HCT116 (cell line): ENCODE data around the gene NBPF26. TPM values are rescaled to one million over a fixed set of nuclear protein-coding genes. Genes with fewer than 3 reads are reported as not detected.
"Not testable (repeated sequence)": the region's sequence is repeated elsewhere in the genome, so short reads cannot be mapped to it uniquely, and the experiment has no call there.

ENCODE experiments used
- ATAC-seq: fragments of 200-7000 bp; cut with Tn5 transposase; 2 replicates; pipeline ENCODE4 v1.9.1; 2020; ENCODE audit warnings: mild to moderate bottlenecking, moderate library complexity
- BruUV-seq: library from RNA; stranded (reverse); fragments of 400-500 nt; replicated peaks from 2 replicates; lab custom pipeline; 2021; lab: Mats Ljungman, UMichigan
- CTCF ChIA-PET: fragments of 300-600 bp; sonication (Branson Sonifier 250); formaldehyde crosslinking; loops from one replicate; lab custom pipeline; 2021; ENCODE audit warnings: antibody characterized with exemption; lab: Charles Lee
- POLR2A ChIA-PET: fragments of 300-600, 350-600 bp; sonication (Branson Sonifier 250); formaldehyde crosslinking; loops from one replicate; lab custom pipeline; 2021; ENCODE audit warnings: antibody characterized with exemption; lab: Charles Lee
- RAD21 ChIA-PET, 2 experiments: fragments of 300-600 bp; sonication (Branson Sonifier 250); formaldehyde crosslinking; loops; one replicate each; lab custom pipeline; 2023; ENCODE audit warnings: low total read pairs in 2 of 2; ENCODE audit not compliant: uncharacterized antibody in 2 of 2, unreplicated experiment in 2 of 2, low non-redundant PET in 1 of 2; lab: Charles Lee
- DNase-seq: peaks from one replicate; pipeline ENCODE4 v3.0.0-alpha.2; 2010; ENCODE audit warnings: low read depth, low spot score
- H2AFZ ChIP-seq: fragments of 200-600 bp; shearing (Covaris generic), sonication (generic); 2 replicates; pipeline ENCODE4 v1.6.1; 2017; ENCODE audit warnings: low read depth, mixed run types, mixed read lengths, antibody characterized with exemption, low read length; ENCODE audit not compliant: poor library complexity, severe bottlenecking
- H3K27ac ChIP-seq: 2 replicates; pipeline ENCODE4 v1.5.1; 2012; ENCODE audit warnings: low read depth, low read length
- H3K27me3 ChIP-seq: fragments of 200-600 bp; sonication (generic); 2 replicates; pipeline ENCODE4 v1.6.1; 2016; ENCODE audit warnings: mixed run types, low read length, mixed read lengths; ENCODE audit not compliant: insufficient read depth
- H3K36me3 ChIP-seq, 2 experiments: fragments of 200-500 bp in 1 of 2; fragments of 200-600 bp in 1 of 2; sonication (Bioruptor generic) in 1 of 2; sonication (generic) in 1 of 2; 2 replicates each; pipeline versions ENCODE4 v1.5.1 to v1.6.1; 2014 to 2016; ENCODE audit warnings: low read length in 2 of 2, inconsistent platforms in 1 of 2, mixed read lengths in 1 of 2, mixed run types in 1 of 2; ENCODE audit not compliant: insufficient read depth in 2 of 2, control insufficient read depth in 1 of 2
- H3K4me1 ChIP-seq, 2 experiments: fragments of 200-600 bp in 1 of 2; sonication (generic) in 1 of 2; 2 replicates each; pipeline versions ENCODE4 v1.5.1 to v1.6.1; 2012 to 2017; ENCODE audit warnings: low read length in 2 of 2, inconsistent platforms in 1 of 2, mild to moderate bottlenecking in 1 of 2, mixed read lengths in 1 of 2, mixed run types in 1 of 2, moderate library complexity in 1 of 2; ENCODE audit not compliant: insufficient read depth in 2 of 2, control insufficient read depth in 1 of 2
- H3K4me2 ChIP-seq: fragments of 200-600 bp; sonication (generic); 2 replicates; pipeline ENCODE4 v1.6.1; 2017; ENCODE audit warnings: mixed run types, low read length, mixed read lengths
- H3K4me3 ChIP-seq, 2 experiments: fragments of 200-600 bp in 1 of 2; sonication (generic) in 1 of 2; replicated peaks in 1 of 2; 2 replicates each; pipeline ENCODE4 v1.5.1; 2011 to 2016; ENCODE audit warnings: low read length in 2 of 2, control low read depth in 1 of 2, low read depth in 1 of 2, mild to moderate bottlenecking in 1 of 2, mixed read lengths in 1 of 2, mixed run types in 1 of 2
- H3K79me2 ChIP-seq: fragments of 200-600 bp; sonication (generic); 2 replicates; pipeline ENCODE4 v1.6.1; 2017; ENCODE audit warnings: mild to moderate bottlenecking, mixed run types, low read length, moderate library complexity, mixed read lengths; ENCODE audit not compliant: insufficient read depth
- H3K9ac ChIP-seq: fragments of 200-600 bp; sonication (generic); 2 replicates; pipeline ENCODE4 v1.6.1; 2016; ENCODE audit warnings: low read length, mixed read lengths
- H3K9me2 ChIP-seq: fragments of 200-600 bp; sonication (generic), shearing (Covaris generic); 2 replicates; pipeline ENCODE4 v1.6.1; 2017; ENCODE audit warnings: mixed run types, mild to moderate bottlenecking, moderate library complexity; ENCODE audit not compliant: insufficient read depth
- H3K9me3 ChIP-seq, 2 experiments: fragments of 200-500 bp in 1 of 2; fragments of 200-600 bp in 1 of 2; sonication (Bioruptor generic) in 1 of 2; sonication (generic) in 1 of 2; 2 replicates each; pipeline ENCODE4 v1.6.1; 2014 to 2017; ENCODE audit warnings: low read length in 2 of 2, mixed read lengths in 2 of 2, inconsistent platforms in 1 of 2, low read depth in 1 of 2, mild to moderate bottlenecking in 1 of 2, mixed run types in 1 of 2, moderate library complexity in 1 of 2; ENCODE audit not compliant: control insufficient read depth in 1 of 2, insufficient read depth in 1 of 2
- H4K20me1 ChIP-seq: fragments of 200-600 bp; sonication (generic), shearing (Covaris generic); 2 replicates; pipeline ENCODE4 v1.6.1; 2017; ENCODE audit warnings: mixed run types, mild to moderate bottlenecking, moderate library complexity; ENCODE audit not compliant: insufficient read depth
- intact Hi-C: fragments of 100-400 bp; cut with micrococcal nuclease; formaldehyde crosslinking; loops from 2 replicates; pipeline ENCODE4 v1.10.0; 2022
- total RNA-seq: library from RNA; stranded (reverse); gene quantifications from one replicate; pipeline ENCODE4 v1.2.1, GENCODE V29; 2021; ENCODE audit not compliant: unreplicated experiment

Gene NBPF26
- total RNA-seq, 1 experiment from 2014 or later, result 15.8 TPM

GRCh38 chr1:120724507-120724906 lies 762 bp downstream of the NBPF26 start:
- BruUV-seq, intact Hi-C loops, CTCF ChIA-PET, DNase-seq, H4K20me1 ChIP-seq, RAD21 ChIA-PET, H3K27me3 ChIP-seq, H3K36me3 ChIP-seq, H3K9me2 ChIP-seq, H2AFZ ChIP-seq, POLR2A ChIA-PET, ATAC-seq, H3K9me3 ChIP-seq, H3K79me2 ChIP-seq, H3K4me1 ChIP-seq: not testable (repeated sequence)
- peak overlapping the region; percentile 75 for H3K9ac ChIP-seq
- peak overlapping the region; percentile 59 to 64 for H3K4me3 ChIP-seq
- peak overlapping the region; percentile 59; the same call in 1 of the 2 replicates for H3K27ac ChIP-seq
- H3K4me2 ChIP-seq, result peak overlapping the region; percentile 70

DNA sequence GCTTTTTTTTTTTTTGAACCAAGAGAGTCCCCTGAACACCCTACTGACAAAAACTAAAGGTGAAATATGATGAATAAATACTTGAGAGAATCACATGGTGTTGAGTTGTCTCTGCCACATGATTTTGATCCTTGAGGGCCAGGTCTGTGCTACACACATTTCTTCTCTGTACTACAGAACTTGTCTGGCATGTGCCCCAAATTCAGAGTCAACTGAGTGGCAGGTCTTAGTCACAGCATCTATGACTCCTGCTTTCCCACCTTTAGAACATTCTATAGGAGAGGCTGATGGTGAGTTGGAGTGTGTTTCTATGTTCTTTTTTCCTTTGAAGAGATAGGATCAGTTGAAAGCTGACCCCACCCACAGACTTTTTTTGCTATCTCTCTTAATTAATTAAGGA lies 5.1 kb downstream of the NBPF26 start:
- ATAC-seq, result not testable (repeated sequence)

GRCh38 chr1:120769090-120769489 lies 45.3 kb downstream of the NBPF26 start:
- POLR2A ChIA-PET, H3K27me3 ChIP-seq, BruUV-seq, H2AFZ ChIP-seq, H3K36me3 ChIP-seq, H3K9me2 ChIP-seq, H3K79me2 ChIP-seq, ATAC-seq, H3K9me3 ChIP-seq, H3K4me1 ChIP-seq, H4K20me1 ChIP-seq, H3K9ac ChIP-seq, RAD21 ChIA-PET, H3K4me3 ChIP-seq, DNase-seq, H3K4me2 ChIP-seq, CTCF ChIA-PET, intact Hi-C loops, H3K27ac ChIP-seq: not testable (repeated sequence)

More for the DNA sequence above, 5.1 kb downstream of the NBPF26 start:
- BruUV-seq, H3K9me3 ChIP-seq, H3K9me2 ChIP-seq, RAD21 ChIA-PET, H3K27me3 ChIP-seq, H2AFZ ChIP-seq, H3K4me2 ChIP-seq, H3K79me2 ChIP-seq, DNase-seq, H3K4me3 ChIP-seq, H3K4me1 ChIP-seq, H4K20me1 ChIP-seq, POLR2A ChIA-PET, H3K27ac ChIP-seq, H3K36me3 ChIP-seq, intact Hi-C loops, H3K9ac ChIP-seq, CTCF ChIA-PET: not testable (repeated sequence)
